GM18870 (cell line): ENCODE results near the gene MRPL28.
"Not testable (repeated sequence)": the region's sequence is repeated elsewhere in the genome, so short reads cannot be mapped to it uniquely, and the experiment has no call there.

Experiments
- ATAC-seq: cut with Tn5 transposase; IDR thresholded peaks from one replicate; pipeline ENCODE4 v1.9.1; 2021; ENCODE audit warnings: moderate library complexity; ENCODE audit not compliant: unreplicated experiment

The MRPL28 gene

GRCh38 chr16:341095-341973, 29.0 kb downstream of the MRPL28 start:
- ATAC-seq: not testable (repeated sequence)

DNA sequence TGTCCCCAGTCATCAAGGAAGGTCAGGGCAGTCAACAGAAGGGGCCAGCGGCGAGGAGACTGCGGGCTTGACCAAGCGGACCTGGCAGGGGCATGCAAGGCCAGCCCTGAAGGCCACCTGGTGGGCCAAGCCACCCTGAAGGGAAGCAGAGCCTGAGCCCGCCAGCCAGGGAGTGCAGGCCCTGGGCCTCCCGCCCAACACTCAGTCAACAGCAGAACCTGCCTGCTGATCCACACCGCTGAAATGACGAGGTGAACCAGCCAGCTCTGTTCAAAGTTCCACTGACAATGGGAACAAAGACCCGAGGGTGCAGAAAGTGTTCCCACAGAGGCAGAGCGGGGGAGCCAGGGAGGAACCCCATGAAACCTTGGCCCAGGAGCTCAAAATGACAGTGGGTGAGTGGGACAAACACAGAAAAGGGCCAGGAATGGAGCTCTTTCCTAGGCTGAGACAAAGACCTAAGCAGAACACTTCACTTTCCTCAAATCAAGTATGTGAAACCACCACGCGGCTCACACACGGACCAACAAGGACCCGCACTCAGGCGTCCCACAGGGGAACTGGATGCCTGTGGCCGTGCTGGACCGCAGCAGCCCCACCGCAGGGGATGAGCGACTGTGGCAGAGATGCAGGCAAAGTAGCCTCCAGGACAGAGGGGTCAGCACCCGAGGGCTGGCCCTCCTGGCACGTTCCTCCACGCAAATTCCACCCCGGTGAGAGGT, 29.8 kb downstream of the MRPL28 start:
- ATAC-seq: no peak

- ATAC-seq: no peak
Measured at GRCh38 chr16:339680-340079, 30.7 kb downstream of the MRPL28 start.

DNA sequence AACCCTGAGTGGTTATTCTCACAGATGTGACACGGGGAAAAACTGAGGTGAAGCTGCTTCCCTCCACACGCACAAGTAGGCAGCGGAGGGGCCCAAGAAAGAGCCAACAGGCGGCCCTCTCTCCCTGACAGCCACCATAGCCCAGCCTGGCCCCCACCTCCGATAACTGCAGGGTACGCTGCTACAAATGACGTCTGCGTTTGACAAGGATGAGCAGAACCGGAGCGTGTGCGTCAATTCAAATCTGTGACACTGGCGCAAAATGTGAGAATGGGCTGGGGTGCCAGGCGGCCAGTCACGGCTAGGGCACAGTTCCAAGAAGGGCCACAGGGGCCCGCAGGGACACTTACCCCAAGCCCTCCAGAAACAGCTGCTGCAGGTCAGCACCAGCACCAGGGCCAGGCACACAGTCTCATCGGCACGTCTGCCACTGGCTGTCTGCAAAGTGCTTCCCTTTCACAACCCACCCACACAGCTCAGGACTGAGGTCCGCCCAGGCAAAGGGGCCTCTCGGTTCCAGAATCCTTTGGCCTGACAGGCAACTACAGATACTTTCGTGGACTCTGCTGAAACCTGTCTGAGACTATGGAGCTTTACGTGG, 32.3 kb downstream of the MRPL28 start:
- no peak for ATAC-seq

DNA sequence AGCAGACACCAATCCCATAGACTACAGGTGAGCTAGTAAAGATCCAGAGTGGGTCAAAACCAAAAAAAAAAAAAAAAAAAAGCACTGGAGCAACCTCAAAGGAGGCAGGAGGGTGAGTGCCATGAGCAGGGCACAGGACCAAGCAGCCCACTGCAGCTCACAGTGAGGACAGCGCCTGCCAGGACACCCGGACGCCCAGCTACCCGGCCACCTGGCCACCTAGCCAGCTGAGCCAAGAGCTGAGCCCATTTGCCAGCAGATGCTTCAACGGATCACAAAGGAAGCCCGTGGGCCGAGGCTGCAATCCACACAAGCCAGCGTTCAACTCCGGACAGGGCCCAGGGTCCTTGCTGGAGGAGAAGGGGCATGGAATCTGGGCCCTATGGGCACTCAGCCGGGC, 32.9 kb downstream of the MRPL28 start:
- no peak for ATAC-seq

GRCh38 chr16:336269-336668, 34.1 kb downstream of the MRPL28 start:
- ATAC-seq: no peak

GRCh38 chr16:334861-335632, 35.3 kb downstream of the MRPL28 start:
- ATAC-seq: not testable (repeated sequence)

DNA sequence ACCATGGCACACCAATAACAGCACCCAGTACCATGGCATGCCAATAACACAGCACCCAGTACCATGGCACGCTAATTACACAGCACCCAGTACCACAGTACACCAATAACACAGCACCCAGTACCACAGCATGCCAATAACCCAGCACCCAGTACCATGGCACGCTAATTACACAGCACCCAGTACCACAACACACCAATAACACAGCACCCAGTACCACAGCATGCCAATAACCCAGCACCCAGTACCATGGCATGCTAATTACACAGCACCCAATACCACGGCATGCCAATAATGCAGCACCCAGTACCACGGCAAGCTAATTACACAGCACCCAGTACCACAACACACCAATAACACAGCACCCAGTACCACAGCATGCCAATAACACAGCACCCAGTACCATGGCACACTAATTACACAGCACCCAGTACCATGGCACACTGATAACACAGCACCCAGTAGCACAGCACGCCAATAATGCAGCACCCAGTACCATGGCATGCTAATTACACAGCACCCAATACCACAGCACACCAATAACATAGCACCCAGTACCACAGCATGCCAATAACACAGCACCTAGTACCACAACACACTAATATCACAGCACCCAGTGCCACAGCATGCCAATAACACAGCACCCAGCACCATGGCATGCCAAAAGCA, 36.0 kb downstream of the MRPL28 start:
- not testable (repeated sequence) for ATAC-seq

- ATAC-seq: no peak
Measured at GRCh38 chr16:333406-334094, 36.8 kb downstream of the MRPL28 start.

DNA sequence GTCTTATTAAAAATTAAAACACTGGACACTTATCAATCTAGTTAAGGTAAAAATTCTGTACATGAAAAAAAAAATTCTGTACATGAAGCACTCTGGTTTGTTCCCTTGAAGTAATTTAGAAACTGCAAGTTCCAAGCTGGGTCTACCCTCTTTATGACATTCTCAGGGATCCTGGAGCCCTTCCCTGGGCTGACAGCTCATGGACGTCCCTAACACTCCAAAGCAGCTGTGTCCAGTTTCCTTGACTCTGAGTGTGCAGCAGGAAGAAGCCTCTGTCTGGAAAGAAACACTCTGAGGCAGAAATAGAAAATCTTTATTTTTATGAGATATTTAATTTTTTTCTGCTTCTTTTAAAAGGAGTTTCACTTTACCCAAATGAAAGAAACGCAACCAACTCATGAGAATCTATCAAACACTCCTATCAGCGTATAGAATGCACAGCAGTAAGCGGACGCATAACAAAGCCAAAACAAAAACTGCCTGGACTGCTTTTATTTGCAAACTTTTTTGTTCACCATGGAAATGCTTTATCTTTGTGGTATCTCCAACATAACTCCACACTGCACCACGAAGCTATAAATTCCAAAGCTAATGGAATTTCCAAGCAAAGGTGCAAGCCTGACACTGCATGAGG, 39.0 kb downstream of the MRPL28 start:
- not testable (repeated sequence) for ATAC-seq

DNA sequence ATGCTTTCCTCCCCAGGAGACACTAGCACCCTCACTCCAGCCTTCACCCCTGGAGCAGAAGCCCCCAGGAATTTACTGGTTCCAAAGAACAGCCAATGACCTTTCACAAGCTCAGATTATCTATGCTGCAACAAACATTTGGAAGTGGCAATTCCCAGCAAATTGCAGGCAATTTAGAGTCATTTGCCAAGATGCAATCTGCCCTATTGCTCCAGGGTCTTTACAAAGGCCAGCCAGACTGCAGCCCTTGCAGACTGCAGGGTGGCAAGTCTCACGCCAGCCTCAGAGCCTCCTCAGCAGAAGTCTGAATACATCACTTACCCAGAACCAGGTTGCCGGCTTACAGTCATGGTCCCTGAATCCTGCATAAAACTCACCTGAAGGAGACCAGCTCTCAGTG, 39.6 kb downstream of the MRPL28 start:
- no peak for ATAC-seq

- ATAC-seq: no peak
Measured at GRCh38 chr16:325375-326145, 44.8 kb downstream of the MRPL28 start.

GRCh38 chr16:324451-325334, 45.6 kb downstream of the MRPL28 start:
- ATAC-seq: no peak

DNA sequence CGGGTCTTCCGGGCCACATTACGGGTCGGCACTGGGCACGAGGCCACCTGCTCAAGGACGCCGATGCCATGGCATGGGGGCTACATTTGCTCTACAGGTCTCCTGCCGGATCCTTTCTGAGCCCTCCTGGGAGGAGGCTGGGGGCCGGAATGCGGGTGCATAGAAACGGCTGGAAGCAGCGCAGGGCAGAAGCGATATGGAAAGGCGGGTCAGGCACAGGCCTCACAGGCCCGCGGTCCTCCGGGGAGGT, 46.2 kb downstream of the MRPL28 start:
- ATAC-seq: no peak

GRCh38 chr16:322476-323143, 47.7 kb downstream of the MRPL28 start:
- ATAC-seq: no peak

DNA sequence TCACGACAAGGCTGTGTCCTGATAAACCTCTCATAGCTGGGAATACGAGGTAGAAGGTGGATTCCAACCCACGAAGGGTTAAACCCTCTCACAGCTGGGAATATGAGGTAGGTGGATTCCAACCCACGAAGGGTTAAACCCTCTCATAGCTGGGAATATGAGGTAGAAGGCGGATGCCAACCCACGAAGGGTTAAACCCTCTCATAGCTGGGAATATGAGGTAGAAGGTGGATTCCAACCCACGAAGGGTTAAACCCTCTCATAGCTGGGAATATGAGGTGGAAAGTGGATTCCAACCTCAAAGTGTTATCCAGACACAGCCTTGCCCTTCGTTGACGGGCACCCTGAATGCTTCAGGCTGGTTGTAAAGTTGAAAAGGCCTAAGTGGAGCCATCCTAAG, 48.8 kb downstream of the MRPL28 start:
- ATAC-seq: no peak

- no peak for ATAC-seq
Measured at GRCh38 chr16:320206-320605, 50.1 kb downstream of the MRPL28 start.
